ENCODE measurements around the gene RTL3.

The RTL3 gene

DNA sequence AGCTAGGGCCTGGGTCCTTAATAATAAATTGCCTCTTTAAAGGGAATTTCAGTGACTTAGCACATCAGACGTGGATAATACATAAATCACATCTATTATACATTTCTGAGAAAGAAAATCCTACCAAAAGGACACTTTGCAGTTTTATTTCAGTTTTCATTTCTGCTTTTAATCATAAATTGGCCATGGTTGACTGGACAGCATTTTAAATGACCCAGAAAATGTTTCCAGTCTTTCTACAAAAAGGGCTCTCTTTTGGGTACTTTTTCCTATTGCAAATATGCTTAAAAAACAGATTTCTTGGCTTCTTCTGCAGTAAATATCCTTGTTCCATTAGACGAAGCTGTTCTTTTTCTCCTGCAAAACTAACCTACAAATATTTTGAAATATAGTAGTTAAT is 46.9 kb upstream of the RTL3 start (continued):
- TF ChIP-seq, protein P1, sequence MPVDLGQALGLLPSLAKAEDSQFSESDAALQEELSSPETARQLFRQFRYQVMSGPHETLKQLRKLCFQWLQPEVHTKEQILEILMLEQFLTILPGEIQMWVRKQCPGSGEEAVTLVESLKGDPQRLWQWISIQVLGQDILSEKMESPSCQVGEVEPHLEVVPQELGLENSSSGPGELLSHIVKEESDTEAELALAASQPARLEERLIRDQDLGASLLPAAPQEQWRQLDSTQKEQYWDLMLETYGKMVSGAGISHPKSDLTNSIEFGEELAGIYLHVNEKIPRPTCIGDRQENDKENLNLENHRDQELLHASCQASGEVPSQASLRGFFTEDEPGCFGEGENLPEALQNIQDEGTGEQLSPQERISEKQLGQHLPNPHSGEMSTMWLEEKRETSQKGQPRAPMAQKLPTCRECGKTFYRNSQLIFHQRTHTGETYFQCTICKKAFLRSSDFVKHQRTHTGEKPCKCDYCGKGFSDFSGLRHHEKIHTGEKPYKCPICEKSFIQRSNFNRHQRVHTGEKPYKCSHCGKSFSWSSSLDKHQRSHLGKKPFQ (tag by site-specific recombination; IDR thresholded peaks at IDR 0.05) = no peak
- TF ChIP-seq ZNF121 (tag by site-specific recombination; IDR thresholded peaks at IDR 0.05) = no peak
- no peak for TF ChIP-seq ZNF37A (tag by site-specific recombination; IDR thresholded peaks at IDR 0.05)
- TF ChIP-seq ZNF624 (tag by site-specific recombination; IDR thresholded peaks at IDR 0.05) = no peak
- TF ChIP-seq, protein P2, sequence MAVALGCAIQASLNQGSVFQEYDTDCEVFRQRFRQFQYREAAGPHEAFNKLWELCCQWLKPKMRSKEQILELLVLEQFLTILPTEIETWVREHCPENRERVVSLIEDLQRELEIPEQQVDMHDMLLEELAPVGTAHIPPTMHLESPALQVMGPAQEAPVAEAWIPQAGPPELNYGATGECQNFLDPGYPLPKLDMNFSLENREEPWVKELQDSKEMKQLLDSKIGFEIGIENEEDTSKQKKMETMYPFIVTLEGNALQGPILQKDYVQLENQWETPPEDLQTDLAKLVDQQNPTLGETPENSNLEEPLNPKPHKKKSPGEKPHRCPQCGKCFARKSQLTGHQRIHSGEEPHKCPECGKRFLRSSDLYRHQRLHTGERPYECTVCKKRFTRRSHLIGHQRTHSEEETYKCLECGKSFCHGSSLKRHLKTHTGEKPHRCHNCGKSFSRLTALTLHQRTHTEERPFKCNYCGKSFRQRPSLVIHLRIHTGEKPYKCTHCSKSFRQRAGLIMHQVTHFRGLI (tag by site-specific recombination; IDR thresholded peaks at IDR 0.05) = no peak
- TF ChIP-seq ZNF169 (tag by site-specific recombination; IDR thresholded peaks at IDR 0.05) = no peak
- TF ChIP-seq ZNF600 (tag by site-specific recombination; IDR thresholded peaks at IDR 0.05) = no peak
- no peak for TF ChIP-seq KLF1 (tag by site-specific recombination; IDR thresholded peaks at IDR 0.05)

GRCh38 chrX:78693536-78693935 is 34.4 kb upstream of the RTL3 start:
- Histone ChIP-seq H3K4me3 (ENCODE audit: low read depth, low read length) (no peak overlapping the region), H3K9me3 (ENCODE audit: control insufficient read depth, insufficient read depth, low read depth, low read length) (peaks cover 3% of the 10 kb centered on the region; the same call in 1 of the 2 replicates), H3K4me1 (ENCODE audit: control insufficient read depth, insufficient read depth, low read length) (no peaks in the 10 kb centered on the region), H3K36me3 (ENCODE audit: control insufficient read depth in 2 of 2, insufficient read depth in 1 of 2, low read length in 2 of 2) (no peaks in the 10 kb centered on the region), H3K27ac (ENCODE audit: extremely low read depth, low read depth, low read length) (no peak overlapping the region)
- ChIA-PET CTCF (no interaction called here), POLR2A (no interaction called here)
- TF ChIP-seq TRIM28 (IDR thresholded peaks at IDR 0.05; ENCODE audit: borderline replicate concordance, low read length) (no peak), ZNF138 (tag by site-specific recombination; IDR thresholded peaks at IDR 0.05; ENCODE audit: borderline replicate concordance) (no peak), ZNF629 (tag by site-specific recombination; IDR thresholded peaks at IDR 0.05) (no peak)

DNA sequence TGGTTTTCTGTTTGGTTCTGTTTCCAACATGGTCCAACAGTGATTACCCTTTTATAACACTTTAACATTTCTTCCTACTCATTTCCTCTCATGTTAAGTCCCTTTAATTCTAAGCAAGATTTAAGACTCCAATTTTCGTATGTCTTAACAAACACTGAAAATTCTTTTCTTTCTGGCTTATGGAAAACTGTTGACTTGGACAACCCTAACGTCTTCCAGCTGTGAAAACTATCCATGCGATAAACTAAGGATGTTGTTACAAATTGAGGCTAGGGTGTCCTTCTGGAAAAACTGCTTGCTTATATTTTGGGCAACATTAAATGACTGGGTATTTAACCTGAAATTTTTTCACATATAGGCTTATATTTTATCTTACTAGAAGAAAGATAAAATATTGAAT is 33.9 kb upstream of the RTL3 start:
- Histone ChIP-seq H3K4me3 (ENCODE audit: low read depth, low read length) (no peak overlapping the region), H3K9me3 (ENCODE audit: control insufficient read depth, insufficient read depth, low read depth, low read length) (peaks cover 2% of the 10 kb centered on the region; the same call in 1 of the 2 replicates), H3K36me3 (ENCODE audit: control insufficient read depth in 2 of 2, insufficient read depth in 1 of 2, low read length in 2 of 2) (no peaks in the 10 kb centered on the region), H3K4me1 (ENCODE audit: control insufficient read depth, insufficient read depth, low read length) (no peaks in the 10 kb centered on the region), H3K27ac (ENCODE audit: extremely low read depth, low read depth, low read length) (no peak overlapping the region)
- POLR2A ChIA-PET = no interaction called here
- CTCF ChIA-PET = interaction anchor here (0.6 kb wide), 1 partner anchor 290 kb away, joined by 3 read pairs; no protein-coding TSS in a partner anchor
- no peak for TF ChIP-seq ZBTB10 (tag by site-specific recombination; IDR thresholded peaks at IDR 0.05)
- TF ChIP-seq OVOL3 (tag by site-specific recombination; IDR thresholded peaks at IDR 0.05) = no peak
- TF ChIP-seq, protein P3, sequence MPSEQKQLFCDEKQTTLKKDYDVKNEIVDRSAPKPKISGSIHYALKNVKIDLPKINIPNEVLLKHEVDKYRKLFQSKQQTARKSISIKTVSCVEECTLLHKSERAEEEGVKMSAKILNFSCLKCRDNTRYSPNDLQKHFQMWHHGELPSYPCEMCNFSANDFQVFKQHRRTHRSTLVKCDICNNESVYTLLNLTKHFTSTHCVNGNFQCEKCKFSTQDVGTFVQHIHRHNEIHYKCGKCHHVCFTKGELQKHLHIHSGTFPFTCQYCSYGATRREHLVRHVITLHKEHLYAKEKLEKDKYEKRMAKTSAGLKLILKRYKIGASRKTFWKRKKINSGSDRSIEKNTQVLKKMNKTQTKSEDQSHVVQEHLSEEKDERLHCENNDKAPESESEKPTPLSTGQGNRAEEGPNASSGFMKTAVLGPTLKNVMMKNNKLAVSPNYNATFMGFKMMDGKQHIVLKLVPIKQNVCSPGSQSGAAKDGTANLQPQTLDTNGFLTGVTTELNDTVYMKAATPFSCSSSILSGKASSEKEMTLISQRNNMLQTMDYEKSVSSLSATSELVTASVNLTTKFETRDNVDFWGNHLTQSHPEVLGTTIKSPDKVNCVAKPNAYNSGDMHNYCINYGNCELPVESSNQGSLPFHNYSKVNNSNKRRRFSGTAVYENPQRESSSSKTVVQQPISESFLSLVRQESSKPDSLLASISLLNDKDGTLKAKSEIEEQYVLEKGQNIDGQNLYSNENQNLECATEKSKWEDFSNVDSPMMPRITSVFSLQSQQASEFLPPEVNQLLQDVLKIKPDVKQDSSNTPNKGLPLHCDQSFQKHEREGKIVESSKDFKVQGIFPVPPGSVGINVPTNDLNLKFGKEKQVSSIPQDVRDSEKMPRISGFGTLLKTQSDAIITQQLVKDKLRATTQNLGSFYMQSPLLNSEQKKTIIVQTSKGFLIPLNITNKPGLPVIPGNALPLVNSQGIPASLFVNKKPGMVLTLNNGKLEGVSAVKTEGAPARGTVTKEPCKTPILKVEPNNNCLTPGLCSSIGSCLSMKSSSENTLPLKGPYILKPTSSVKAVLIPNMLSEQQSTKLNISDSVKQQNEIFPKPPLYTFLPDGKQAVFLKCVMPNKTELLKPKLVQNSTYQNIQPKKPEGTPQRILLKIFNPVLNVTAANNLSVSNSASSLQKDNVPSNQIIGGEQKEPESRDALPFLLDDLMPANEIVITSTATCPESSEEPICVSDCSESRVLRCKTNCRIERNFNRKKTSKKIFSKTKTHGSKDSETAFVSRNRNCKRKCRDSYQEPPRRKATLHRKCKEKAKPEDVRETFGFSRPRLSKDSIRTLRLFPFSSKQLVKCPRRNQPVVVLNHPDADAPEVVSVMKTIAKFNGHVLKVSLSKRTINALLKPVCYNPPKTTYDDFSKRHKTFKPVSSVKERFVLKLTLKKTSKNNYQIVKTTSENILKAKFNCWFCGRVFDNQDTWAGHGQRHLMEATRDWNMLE (tag by site-specific recombination; conservative IDR thresholded peaks at IDR 0.05; ENCODE audit: low read depth) = no peak
- no peak for TF ChIP-seq ZBTB21 (tag by site-specific recombination; IDR thresholded peaks at IDR 0.05)
- no peak for TF ChIP-seq SETDB1 (IDR thresholded peaks at IDR 0.05; ENCODE audit: insufficient read length, low read length)
- no peak for TF ChIP-seq SP2 (tag by site-specific recombination; IDR thresholded peaks at IDR 0.05)
- no peak for TF ChIP-seq ZNF610 (tag by site-specific recombination; IDR thresholded peaks at IDR 0.05; ENCODE audit: borderline replicate concordance)
- no peak for TF ChIP-seq YY1 (tag by site-specific recombination; IDR thresholded peaks at IDR 0.05)
- no peak for TF ChIP-seq MEIS1 (CRISPR knock-in tag; IDR thresholded peaks at IDR 0.05; ENCODE audit: borderline replicate concordance)
- TF ChIP-seq RBAK (tag by site-specific recombination; IDR thresholded peaks at IDR 0.05) = no peak
- TF ChIP-seq GLIS2 (tag by site-specific recombination; IDR thresholded peaks at IDR 0.05) = no peak
- no peak for TF ChIP-seq ZNF223 (tag by site-specific recombination; IDR thresholded peaks at IDR 0.05)
- no peak for TF ChIP-seq GFI1B (tag by site-specific recombination; IDR thresholded peaks at IDR 0.05)
- TF ChIP-seq ZFP3 (tag by site-specific recombination; IDR thresholded peaks at IDR 0.05; ENCODE audit: low read depth) = no peak

All from HEK293 (cell line).